HFFc6 (cell line): ENCODE results near the gene CALCOCO2. TPM values are rescaled to one million over a fixed set of nuclear protein-coding genes. Genes with fewer than 3 reads are reported as not detected.

ENCODE experiments used
- DNase-seq: peaks from one replicate; pipeline ENCODE4 v3.0.0-alpha.2; 2018
- H3K27ac Mint-ChIP-seq: 2 replicates; pipeline ENCODE4 v1.8.0; 2020; ENCODE audit warnings: mild to moderate bottlenecking, mixed read lengths
- H3K27me3 Mint-ChIP-seq: 2 replicates; pipeline ENCODE4 v1.8.0; 2021; ENCODE audit warnings: mild to moderate bottlenecking, moderate library complexity, mixed read lengths; ENCODE audit not compliant: insufficient read depth
- H3K36me3 Mint-ChIP-seq: 2 replicates; pipeline ENCODE4 v1.8.0; 2021; ENCODE audit warnings: low read depth, mixed read lengths
- H3K4me1 Mint-ChIP-seq: 2 replicates; pipeline ENCODE4 v1.8.0; 2020; ENCODE audit warnings: low read depth, mixed read lengths
- H3K4me3 Mint-ChIP-seq: 2 replicates; pipeline ENCODE4 v1.8.0; 2020; ENCODE audit warnings: mild to moderate bottlenecking, moderate library complexity, mixed read lengths
- H3K9me3 Mint-ChIP-seq: 2 replicates; pipeline ENCODE4 v1.8.0; 2020; ENCODE audit warnings: mild to moderate bottlenecking, mixed read lengths
- CTCF ChIP-seq: fragments of 200-600 bp; sonication (generic); IDR thresholded peaks from 2 replicates; pipeline ENCODE4 v1.5.0; 2021; ENCODE audit warnings: antibody characterized with exemption, mild to moderate bottlenecking
- total RNA-seq, 6 experiments: library from RNA; stranded (reverse); fragmentation: NEBNext Ultra II Directional; extraction: Animal tissue kit (Norgen Biotek cat#: 25700); gene quantifications; 2 replicates in 1 of 6; 3 replicates in 5 of 6; pipeline ENCODE4 v1.2.3, GENCODE V29; 2021

CALCOCO2 gene
- total RNA-seq, 6 experiments from 2014 or later: 71.5 to 91.1 (median 84.5) TPM

GRCh38 chr17:48804936-48805411, 25.9 kb upstream of the CALCOCO2 start:
- Mint-ChIP-seq H3K4me1 (peaks cover 38% of the 10 kb centered on the region), H3K9me3 (no peaks in the 10 kb centered on the region), H3K4me3 (no peak overlapping the region), H3K36me3 (no peaks in the 10 kb centered on the region), H3K27me3 (peaks cover 25% of the 10 kb centered on the region), H3K27ac (no peak overlapping the region)
- no peak for DNase-seq
- peak; percentile 95 for TF ChIP-seq CTCF

GRCh38 chr17:48809182-48809581, 21.7 kb upstream of the CALCOCO2 start:
- Mint-ChIP-seq H3K4me3 (no peak overlapping the region), H3K9me3 (no peaks in the 10 kb centered on the region), H3K27ac (no peak overlapping the region), H3K27me3 (peaks cover 37% of the 10 kb centered on the region), H3K4me1 (peaks cover 9% of the 10 kb centered on the region; the same call in 1 of the 2 replicates), H3K36me3 (no peaks in the 10 kb centered on the region)
- no peak for TF ChIP-seq CTCF
- no peak for DNase-seq

- Mint-ChIP-seq H3K4me3 (no peak overlapping the region), H3K27me3 (peaks cover 40% of the 10 kb centered on the region), H3K36me3 (no peaks in the 10 kb centered on the region), H3K27ac (no peak overlapping the region), H3K9me3 (no peaks in the 10 kb centered on the region), H3K4me1 (peaks cover 9% of the 10 kb centered on the region)
- DNase-seq: no peak
- TF ChIP-seq CTCF: no peak
Measured at GRCh38 chr17:48812001-48812400, 18.8 kb upstream of the CALCOCO2 start.

GRCh38 chr17:48814504-48814903, 16.3 kb upstream of the CALCOCO2 start:
- H3K4me1 Mint-ChIP-seq: peaks cover 12% of the 10 kb centered on the region
- no peaks in the 10 kb centered on the region for H3K36me3 Mint-ChIP-seq
- H3K9me3 Mint-ChIP-seq: no peaks in the 10 kb centered on the region
- no peak overlapping the region for H3K4me3 Mint-ChIP-seq
- no peak overlapping the region for H3K27ac Mint-ChIP-seq
- peaks cover 42% of the 10 kb centered on the region for H3K27me3 Mint-ChIP-seq
- peak; percentile 94 for TF ChIP-seq CTCF
- DNase-seq: peak; percentile 17

- TF ChIP-seq CTCF: no peak
- DNase-seq: no peak
- Mint-ChIP-seq H3K27me3 (peaks cover 42% of the 10 kb centered on the region), H3K27ac (no peak overlapping the region), H3K4me3 (no peak overlapping the region), H3K36me3 (no peaks in the 10 kb centered on the region), H3K4me1 (peaks cover 16% of the 10 kb centered on the region), H3K9me3 (no peaks in the 10 kb centered on the region)
Measured at GRCh38 chr17:48815311-48815710, 15.5 kb upstream of the CALCOCO2 start.

GRCh38 chr17:48816438-48816773, 14.4 kb upstream of the CALCOCO2 start:
- Mint-ChIP-seq H3K4me3 (peak overlapping the region; percentile 43), H3K27me3 (peaks cover 42% of the 10 kb centered on the region)

More at GRCh38 chr17:48816438-48816773, 14.4 kb upstream of the CALCOCO2 start:
- no peak for TF ChIP-seq CTCF
- H3K27ac Mint-ChIP-seq: no peak overlapping the region
- H3K36me3 Mint-ChIP-seq: no peaks in the 10 kb centered on the region
- DNase-seq: no peak
- H3K4me1 Mint-ChIP-seq: peaks cover 16% of the 10 kb centered on the region
- H3K9me3 Mint-ChIP-seq: no peaks in the 10 kb centered on the region
